ENCODE results near the gene PFN3. TPM values are rescaled to one million over a fixed set of nuclear protein-coding genes. Genes with fewer than 3 reads are reported as not detected.
A peak's percentile ranks its signal among the peaks of the same experiment; 100 is the strongest.
"Not testable (repeated sequence)": the region's sequence is repeated elsewhere in the genome, so short reads cannot be mapped to it uniquely, and the experiment has no call there.

The PFN3 gene
- total and polyA plus RNA-seq, 2 of the 13 experiments (the other 11 are each of a cell fraction or from before 2014, with no cell fraction given), result not detected

DNA sequence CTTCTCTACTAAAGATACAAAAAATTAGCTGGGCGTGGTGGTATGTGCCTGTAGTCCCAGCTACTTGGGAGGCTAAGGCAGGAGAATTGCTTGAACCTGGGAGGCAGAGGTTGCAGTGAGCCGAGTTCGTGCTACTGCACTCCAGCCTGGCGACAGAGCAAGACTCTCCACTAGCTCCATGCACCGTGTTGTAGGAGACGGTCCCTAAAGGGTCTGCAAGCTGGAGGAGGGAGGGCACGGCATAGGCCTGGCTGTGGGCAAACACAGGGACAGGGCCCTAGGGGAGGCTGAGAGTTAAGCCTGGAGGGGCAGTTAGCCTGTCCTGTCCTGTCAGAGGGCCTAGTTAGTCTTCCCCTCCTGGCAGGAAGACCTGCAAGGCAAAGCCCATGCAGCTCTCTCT, 39.7 kb downstream of the PFN3 start:
- H3K9ac ChIP-seq (ENCODE audit: insufficient read depth, low read depth, low read length); H3K36me3 ChIP-seq (replicated peaks in 1 of 2; ENCODE audit: control insufficient read depth in 1 of 2, insufficient read depth in 2 of 2, low read length in 2 of 2); DNase-seq (ENCODE audit: low spot score); H4K20me1 ChIP-seq (ENCODE audit: insufficient read depth, low read length); H3K4me2 ChIP-seq (ENCODE audit: low read depth, low read length); BruUV-seq (replicated peaks); ATAC-seq; CTCF ChIA-PET (ENCODE audit: low intra/inter-chr PET ratio, low total read pairs); H2AFZ ChIP-seq (ENCODE audit: low read length); FAIRE-seq; H3K27ac ChIP-seq (ENCODE audit: extremely low read length, insufficient read depth, low read length); H3K9me3 ChIP-seq (ENCODE audit: low read length); H3K79me2 ChIP-seq (ENCODE audit: insufficient read depth, low read length); intact Hi-C loops (cut with micrococcal nuclease; ENCODE audit: unreplicated experiment): not testable (repeated sequence)
- H3K27me3 ChIP-seq (ENCODE audit: control insufficient read depth in 1 of 2, insufficient read depth in 2 of 2, low read length in 2 of 2), result peaks cover 0 to 23% of the 10 kb centered on the region in 2 experiments; a peak in 4 of 5 replicates
- TF ChIP-seq ZNF687 (CRISPR knock-in tag; IDR thresholded peaks at IDR 0.05), result 0 out of 2 replicates have a peak, but pooled peaks have one; percentile 7
- H3K4me3 ChIP-seq (replicated peaks in 1 of 3; ENCODE audit: insufficient read depth in 1 of 3, low read depth in 2 of 3, low read length in 3 of 3), result peak overlapping the region in 1 of 3 experiments; percentile 15; a peak in 1 of 6 replicates
- no CpG with 5 or more reads among the region's 7 CpGs for WGBS (ENCODE audit: low lambda C conversion rate)
- peaks cover 97% of the 10 kb centered on the region for H3K4me1 ChIP-seq (ENCODE audit: insufficient read depth, low read length)
- POLR2A ChIA-PET, result interaction anchor here (2.0 to 2.8 kb wide), 2 partner anchors 9 kb away, joined by 10 to 16 read pairs; partner anchors contain the start of gene LMAN2
- in situ Hi-C loops (cut with HindIII; ENCODE audit: extremely low pct_ligation_motif_present, low pct_unique_long_range_greater_than_20kb), result loop anchor here (5.0 to 25.0 kb wide), 2 partner anchors 48 to 823 kb away; partner anchors contain the start of genes CDHR2, MXD3 and RNF44

DNA sequence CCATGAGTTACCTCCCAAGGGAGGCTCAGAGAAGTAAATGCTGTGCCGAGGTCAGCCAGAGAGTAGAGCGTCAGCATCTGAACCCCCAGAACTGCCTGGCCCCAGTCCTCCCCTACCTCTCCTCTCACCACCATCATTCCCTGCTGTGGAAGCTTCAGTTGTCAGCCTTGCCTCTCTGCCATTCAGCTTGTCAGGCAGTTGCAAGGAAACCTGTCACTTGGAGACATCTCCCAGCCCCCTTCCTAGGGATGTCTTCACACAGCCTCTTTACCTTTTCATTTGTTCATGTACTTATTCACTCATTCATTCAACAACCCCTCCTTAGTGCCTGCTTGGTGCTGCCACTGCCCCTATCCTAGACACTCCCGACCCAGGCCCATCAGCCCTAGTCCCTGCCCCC, 40.6 kb downstream of the PFN3 start:
- no peak overlapping the region for H3K4me3 ChIP-seq (replicated peaks in 1 of 3; ENCODE audit: insufficient read depth in 1 of 3, low read depth in 2 of 3, low read length in 3 of 3)
- no peaks in the 10 kb centered on the region for H3K36me3 ChIP-seq (replicated peaks in 1 of 2; ENCODE audit: control insufficient read depth in 1 of 2, insufficient read depth in 2 of 2, low read length in 2 of 2)
- no peak overlapping the region for H3K27ac ChIP-seq (ENCODE audit: extremely low read length, insufficient read depth, low read length)
- no peak overlapping the region for H3K9ac ChIP-seq (ENCODE audit: insufficient read depth, low read depth, low read length)
- no peak overlapping the region for H3K4me2 ChIP-seq (ENCODE audit: low read depth, low read length)
- H3K9me3 ChIP-seq (ENCODE audit: low read length), result no peaks in the 10 kb centered on the region
- H3K4me1 ChIP-seq (ENCODE audit: insufficient read depth, low read length), result peaks cover 97% of the 10 kb centered on the region
- ChIA-PET CTCF (ENCODE audit: low intra/inter-chr PET ratio, low total read pairs) (no interaction called here), POLR2A (interaction anchor here (1.0 to 6.5 kb wide), 3 partner anchors 8 to 19 kb away, joined by 3 to 77 read pairs (median 16); partner anchors contain the start of gene LMAN2)
- BruUV-seq (replicated peaks), result no TSS peak
- H3K79me2 ChIP-seq (ENCODE audit: insufficient read depth, low read length), result no peaks in the 10 kb centered on the region
- no peak for FAIRE-seq
- in situ Hi-C loops (cut with HindIII; ENCODE audit: extremely low pct_ligation_motif_present, low pct_unique_long_range_greater_than_20kb) (loop anchor here (5.0 to 25.0 kb wide), 2 partner anchors 48 to 823 kb away; partner anchors contain the start of genes CDHR2, MXD3 and RNF44), intact Hi-C loops (cut with micrococcal nuclease; ENCODE audit: unreplicated experiment) (no loop called here)
- H4K20me1 ChIP-seq (ENCODE audit: insufficient read depth, low read length), result no peaks in the 10 kb centered on the region
- ATAC-seq, result no peak
- 20% methylated on average over 2 of the region's 3 CpGs for WGBS (ENCODE audit: low lambda C conversion rate)
- DNase-seq (ENCODE audit: low spot score), result no peak
- no peak overlapping the region for H2AFZ ChIP-seq (ENCODE audit: low read length)
- peaks cover 0 to 23% of the 10 kb centered on the region in 2 experiments; a peak in 4 of 5 replicates for H3K27me3 ChIP-seq (ENCODE audit: control insufficient read depth in 1 of 2, insufficient read depth in 2 of 2, low read length in 2 of 2)
- TF ChIP-seq, protein P1, sequence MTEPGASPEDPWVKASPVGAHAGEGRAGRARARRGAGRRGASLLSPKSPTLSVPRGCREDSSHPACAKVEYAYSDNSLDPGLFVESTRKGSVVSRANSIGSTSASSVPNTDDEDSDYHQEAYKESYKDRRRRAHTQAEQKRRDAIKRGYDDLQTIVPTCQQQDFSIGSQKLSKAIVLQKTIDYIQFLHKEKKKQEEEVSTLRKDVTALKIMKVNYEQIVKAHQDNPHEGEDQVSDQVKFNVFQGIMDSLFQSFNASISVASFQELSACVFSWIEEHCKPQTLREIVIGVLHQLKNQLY (CRISPR knock-in tag; IDR thresholded peaks at IDR 0.05), result no peak
- no peak for TF ChIP-seq NR2F2 (IDR thresholded peaks at IDR 0.05; ENCODE audit: borderline replicate concordance, low read depth)
- TF ChIP-seq, protein P2, sequence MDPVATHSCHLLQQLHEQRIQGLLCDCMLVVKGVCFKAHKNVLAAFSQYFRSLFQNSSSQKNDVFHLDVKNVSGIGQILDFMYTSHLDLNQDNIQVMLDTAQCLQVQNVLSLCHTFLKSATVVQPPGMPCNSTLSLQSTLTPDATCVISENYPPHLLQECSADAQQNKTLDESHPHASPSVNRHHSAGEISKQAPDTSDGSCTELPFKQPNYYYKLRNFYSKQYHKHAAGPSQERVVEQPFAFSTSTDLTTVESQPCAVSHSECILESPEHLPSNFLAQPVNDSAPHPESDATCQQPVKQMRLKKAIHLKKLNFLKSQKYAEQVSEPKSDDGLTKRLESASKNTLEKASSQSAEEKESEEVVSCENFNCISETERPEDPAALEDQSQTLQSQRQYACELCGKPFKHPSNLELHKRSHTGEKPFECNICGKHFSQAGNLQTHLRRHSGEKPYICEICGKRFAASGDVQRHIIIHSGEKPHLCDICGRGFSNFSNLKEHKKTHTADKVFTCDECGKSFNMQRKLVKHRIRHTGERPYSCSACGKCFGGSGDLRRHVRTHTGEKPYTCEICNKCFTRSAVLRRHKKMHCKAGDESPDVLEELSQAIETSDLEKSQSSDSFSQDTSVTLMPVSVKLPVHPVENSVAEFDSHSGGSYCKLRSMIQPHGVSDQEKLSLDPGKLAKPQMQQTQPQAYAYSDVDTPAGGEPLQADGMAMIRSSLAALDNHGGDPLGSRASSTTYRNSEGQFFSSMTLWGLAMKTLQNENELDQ (CRISPR knock-in tag; IDR thresholded peaks at IDR 0.05; ENCODE audit: borderline replicate concordance), result no peak
- no peak for TF ChIP-seq ZNF850 (CRISPR knock-in tag; conservative IDR thresholded peaks at IDR 0.05)
- no peak for TF ChIP-seq ZNF431 (CRISPR knock-in tag; IDR thresholded peaks at IDR 0.05; ENCODE audit: borderline replicate concordance, low read depth)
- TF ChIP-seq ZNF556 (CRISPR knock-in tag; IDR thresholded peaks at IDR 0.05; ENCODE audit: borderline replicate concordance), result no peak
- TF ChIP-seq RXRB (CRISPR knock-in tag; IDR thresholded peaks at IDR 0.05; ENCODE audit: borderline replicate concordance), result no peak

Measured in HepG2 (cell line).